Measurements from ENCODE around the gene GID8. TPM values are rescaled to one million over a fixed set of nuclear protein-coding genes. Genes with fewer than 3 reads are reported as not detected.
A peak's percentile ranks its signal among the peaks of the same experiment; 100 is the strongest.

Gene GID8
- total and polyA plus RNA-seq, 9 of the 15 experiments (the other 6 are each of a cell fraction or from before 2014, with no cell fraction given) = 7.5 to 31.6 (median 22.2) TPM

GRCh38 chr20:62925420-62926228 lies 12.3 kb upstream of the GID8 start (continued):
- TF ChIP-seq FOXA3 (CRISPR knock-in tag; conservative IDR thresholded peaks at IDR 0.05 in 1 of 2, IDR thresholded peaks at IDR 0.05 in 1 of 2) = no peak
- no peak for TF ChIP-seq ZNF668 (CRISPR knock-in tag; IDR thresholded peaks at IDR 0.05)
- no peak for TF ChIP-seq FUS (optimal IDR thresholded peaks at IDR 0.05; ENCODE audit: low read depth, low read length)
- no peak for TF ChIP-seq TOE1 (IDR thresholded peaks at IDR 0.05; ENCODE audit: borderline replicate concordance)
- no peak for TF ChIP-seq TOE1 (CRISPR knock-in tag; IDR thresholded peaks at IDR 0.05; ENCODE audit: borderline replicate concordance, low read depth)
- no peak for TF ChIP-seq ZNF449 (CRISPR knock-in tag; IDR thresholded peaks at IDR 0.05)
- TF ChIP-seq U2AF2 (optimal IDR thresholded peaks at IDR 0.05; ENCODE audit: low read depth, low read length) = no peak
- TF ChIP-seq, protein P1, sequence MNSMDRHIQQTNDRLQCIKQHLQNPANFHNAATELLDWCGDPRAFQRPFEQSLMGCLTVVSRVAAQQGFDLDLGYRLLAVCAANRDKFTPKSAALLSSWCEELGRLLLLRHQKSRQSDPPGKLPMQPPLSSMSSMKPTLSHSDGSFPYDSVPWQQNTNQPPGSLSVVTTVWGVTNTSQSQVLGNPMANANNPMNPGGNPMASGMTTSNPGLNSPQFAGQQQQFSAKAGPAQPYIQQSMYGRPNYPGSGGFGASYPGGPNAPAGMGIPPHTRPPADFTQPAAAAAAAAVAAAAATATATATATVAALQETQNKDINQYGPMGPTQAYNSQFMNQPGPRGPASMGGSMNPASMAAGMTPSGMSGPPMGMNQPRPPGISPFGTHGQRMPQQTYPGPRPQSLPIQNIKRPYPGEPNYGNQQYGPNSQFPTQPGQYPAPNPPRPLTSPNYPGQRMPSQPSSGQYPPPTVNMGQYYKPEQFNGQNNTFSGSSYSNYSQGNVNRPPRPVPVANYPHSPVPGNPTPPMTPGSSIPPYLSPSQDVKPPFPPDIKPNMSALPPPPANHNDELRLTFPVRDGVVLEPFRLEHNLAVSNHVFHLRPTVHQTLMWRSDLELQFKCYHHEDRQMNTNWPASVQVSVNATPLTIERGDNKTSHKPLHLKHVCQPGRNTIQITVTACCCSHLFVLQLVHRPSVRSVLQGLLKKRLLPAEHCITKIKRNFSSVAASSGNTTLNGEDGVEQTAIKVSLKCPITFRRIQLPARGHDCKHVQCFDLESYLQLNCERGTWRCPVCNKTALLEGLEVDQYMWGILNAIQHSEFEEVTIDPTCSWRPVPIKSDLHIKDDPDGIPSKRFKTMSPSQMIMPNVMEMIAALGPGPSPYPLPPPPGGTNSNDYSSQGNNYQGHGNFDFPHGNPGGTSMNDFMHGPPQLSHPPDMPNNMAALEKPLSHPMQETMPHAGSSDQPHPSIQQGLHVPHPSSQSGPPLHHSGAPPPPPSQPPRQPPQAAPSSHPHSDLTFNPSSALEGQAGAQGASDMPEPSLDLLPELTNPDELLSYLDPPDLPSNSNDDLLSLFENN (IDR thresholded peaks at IDR 0.05; ENCODE audit: low read depth in 2 of 2, low read length in 2 of 2) = no peak
- TF ChIP-seq POLR2AphosphoS5 (IDR thresholded peaks at IDR 0.05; ENCODE audit: control insufficient read depth, insufficient read depth, low read depth, low read length) = 0 out of 2 replicates have a peak, but pooled peaks have one; percentile 16
- 0 out of 2 replicates have a peak, but pooled peaks have one; percentile 32 for TF ChIP-seq ETV1 (tag; conservative IDR thresholded peaks at IDR 0.05; ENCODE audit: low read depth)
- no peak for TF ChIP-seq JUN (IDR thresholded peaks at IDR 0.05; ENCODE audit: borderline replicate concordance, low read depth, low read length)
- no peak for TF ChIP-seq JUN (CRISPR knock-in tag; IDR thresholded peaks at IDR 0.05; ENCODE audit: borderline replicate concordance)
- no peak for TF ChIP-seq LEF1 (IDR thresholded peaks at IDR 0.05)
- no peak for TF ChIP-seq MAFF (IDR thresholded peaks at IDR 0.05; ENCODE audit: low read length)
- no peak for TF ChIP-seq CCAR2 (IDR thresholded peaks at IDR 0.05; ENCODE audit: low read depth, low read length)
- no peak for TF ChIP-seq ZNF217 (CRISPR knock-in tag; IDR thresholded peaks at IDR 0.05)
- no peak for TF ChIP-seq GTF2A2 (tag; IDR thresholded peaks at IDR 0.05)
- no peak for TF ChIP-seq ZNF354B (CRISPR knock-in tag; IDR thresholded peaks at IDR 0.05)
- no peak for TF ChIP-seq ARID1B (IDR thresholded peaks at IDR 0.05)
- TF ChIP-seq ZNF224 (CRISPR knock-in tag; IDR thresholded peaks at IDR 0.05) = no peak
- TF ChIP-seq RFX7 (CRISPR knock-in tag; IDR thresholded peaks at IDR 0.05) = no peak
- TF ChIP-seq, protein P2, sequence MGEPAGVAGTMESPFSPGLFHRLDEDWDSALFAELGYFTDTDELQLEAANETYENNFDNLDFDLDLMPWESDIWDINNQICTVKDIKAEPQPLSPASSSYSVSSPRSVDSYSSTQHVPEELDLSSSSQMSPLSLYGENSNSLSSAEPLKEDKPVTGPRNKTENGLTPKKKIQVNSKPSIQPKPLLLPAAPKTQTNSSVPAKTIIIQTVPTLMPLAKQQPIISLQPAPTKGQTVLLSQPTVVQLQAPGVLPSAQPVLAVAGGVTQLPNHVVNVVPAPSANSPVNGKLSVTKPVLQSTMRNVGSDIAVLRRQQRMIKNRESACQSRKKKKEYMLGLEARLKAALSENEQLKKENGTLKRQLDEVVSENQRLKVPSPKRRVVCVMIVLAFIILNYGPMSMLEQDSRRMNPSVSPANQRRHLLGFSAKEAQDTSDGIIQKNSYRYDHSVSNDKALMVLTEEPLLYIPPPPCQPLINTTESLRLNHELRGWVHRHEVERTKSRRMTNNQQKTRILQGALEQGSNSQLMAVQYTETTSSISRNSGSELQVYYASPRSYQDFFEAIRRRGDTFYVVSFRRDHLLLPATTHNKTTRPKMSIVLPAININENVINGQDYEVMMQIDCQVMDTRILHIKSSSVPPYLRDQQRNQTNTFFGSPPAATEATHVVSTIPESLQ (CRISPR knock-in tag; IDR thresholded peaks at IDR 0.05) = no peak
